Anterior cingulate cortex (tissue), 58 donors: ENCODE data around the gene FBLN7.

Experiments
- DNase-seq, 58 donors: peaks; one replicate each; lab custom pipeline; 2025; lab: John Stamatoyannopoulos, UW

FBLN7 gene

GRCh38 chr2:112217854-112218253 lies 79.7 kb downstream of the FBLN7 start:
- no peak for DNase-seq

GRCh38 chr2:112220186-112220585 lies 82.0 kb downstream of the FBLN7 start:
- DNase-seq, result no peak

GRCh38 chr2:112220831-112221230 lies 82.6 kb downstream of the FBLN7 start:
- DNase-seq, result no peak

- DNase-seq, result no peak
These were observed 91.2 kb downstream of the FBLN7 start for GRCh38 chr2:112229348-112229747.

DNA sequence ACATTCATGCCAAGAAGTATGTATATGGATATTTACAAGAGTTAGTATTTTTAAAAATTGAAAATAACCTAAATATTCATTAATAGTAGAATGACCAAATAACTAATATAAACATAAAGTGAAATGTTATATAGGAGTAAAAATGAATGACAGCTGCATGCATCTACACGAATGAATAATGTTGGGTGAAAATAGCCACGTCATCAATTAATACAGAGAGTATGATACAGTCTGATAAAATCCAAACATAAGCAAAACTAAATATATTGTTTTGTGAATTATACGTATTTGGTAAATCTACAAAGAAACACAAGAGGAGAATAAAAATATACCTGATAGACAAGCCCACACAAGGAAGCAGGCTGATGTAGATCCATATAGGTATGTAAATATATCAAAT lies 92.2 kb downstream of the FBLN7 start:
- DNase-seq, result no peak
